Activated CD4-positive, alpha-beta T cell treated with anti-CD3 and anti-CD28 coated beads for 36 hours (primary cell): ENCODE results near the gene ULK2. TPM values are rescaled to one million over a fixed set of nuclear protein-coding genes. Genes with fewer than 3 reads are reported as not detected.
"Not testable (repeated sequence)": the region's sequence is repeated elsewhere in the genome, so short reads cannot be mapped to it uniquely, and the experiment has no call there.

ENCODE experiments used
- ATAC-seq: fragments of 200-7000 bp; cut with Tn5 transposase; one replicate; pipeline ENCODE4 v1.10.0; 2021; ENCODE audit warnings: mild to moderate bottlenecking, moderate library complexity
- CTCF ChIA-PET: fragments of 350-600 bp; sonication (Branson Sonifier 250); formaldehyde crosslinking; loops from one replicate; lab custom pipeline; 2021; ENCODE audit warnings: antibody characterized with exemption; lab: Charles Lee
- POLR2A ChIA-PET: fragments of 350-600 bp; sonication (Branson Sonifier 250); formaldehyde crosslinking; loops from one replicate; lab custom pipeline; 2021; ENCODE audit warnings: antibody characterized with exemption, inconsistent platforms; lab: Charles Lee
- DNase-seq: peaks from one replicate; pipeline ENCODE4 v3.0.0-alpha.2; 2020
- H3K27ac Mint-ChIP-seq: one replicate; pipeline ENCODE4 v1.8.0; 2021; ENCODE audit warnings: mixed read lengths
- H3K27me3 Mint-ChIP-seq: one replicate; pipeline ENCODE4 v1.8.0; 2021; ENCODE audit warnings: mixed read lengths
- H3K36me3 Mint-ChIP-seq: one replicate; pipeline ENCODE4 v1.8.0; 2021; ENCODE audit warnings: low read depth, mixed read lengths
- H3K4me1 Mint-ChIP-seq: one replicate; pipeline ENCODE4 v1.8.0; 2021; ENCODE audit warnings: mixed read lengths
- H3K4me3 Mint-ChIP-seq: one replicate; pipeline ENCODE4 v1.8.0; 2021; ENCODE audit warnings: mild to moderate bottlenecking, moderate library complexity, mixed read lengths
- H3K9me3 Mint-ChIP-seq: one replicate; pipeline ENCODE4 v1.8.0; 2021; ENCODE audit warnings: low read depth, mixed read lengths
- intact Hi-C, 2 experiments: fragments of 100-400 bp; cut with DNase I in 1 of 2; cut with micrococcal nuclease in 1 of 2; formaldehyde crosslinking; loops; one replicate each; pipeline versions ENCODE4 v1.14.2 to v1.15.1; 2022 to 2024; cut with DNase I, micrococcal nuclease
- total RNA-seq, 2 experiments: library from RNA; stranded (reverse); gene quantifications; one replicate each; pipeline ENCODE4 v1.2.3, GENCODE V29; 2021

ULK2 gene
- total RNA-seq, 2 experiments from 2014 or later = 12.9 to 13.1 TPM

GRCh38 chr17:19865021-19865420 is 2.7 kb downstream of the ULK2 start:
- H3K4me1 Mint-ChIP-seq = peaks cover 18% of the 10 kb centered on the region
- no peaks in the 10 kb centered on the region for H3K9me3 Mint-ChIP-seq
- intact Hi-C loops = loop anchor here in 1 of 2 experiments (5.0 kb wide), 1 partner anchor 112 kb away; the partner anchor contains the start of gene AKAP10
- H3K27ac Mint-ChIP-seq = no peak overlapping the region
- CTCF ChIA-PET = interaction anchor here (0.7 to 1.1 kb wide), 3 partner anchors 11 to 100 kb away, joined by 3 to 4 read pairs (median 4); no protein-coding TSS in a partner anchor
- peak overlapping the region; percentile 80 for H3K4me3 Mint-ChIP-seq
- DNase-seq (no peak), ATAC-seq (no peak)
- POLR2A ChIA-PET = no interaction called here
- H3K36me3 Mint-ChIP-seq = peaks cover 16% of the 10 kb centered on the region
- H3K27me3 Mint-ChIP-seq = no peaks in the 10 kb centered on the region

- H3K4me1 Mint-ChIP-seq, intact Hi-C loops, H3K27ac Mint-ChIP-seq, DNase-seq, H3K4me3 Mint-ChIP-seq, H3K9me3 Mint-ChIP-seq, ATAC-seq, H3K27me3 Mint-ChIP-seq: not testable (repeated sequence)
- H3K36me3 Mint-ChIP-seq = peaks cover 23% of the 10 kb centered on the region
- ChIA-PET POLR2A (interaction anchor here (0.7 kb wide), 1 partner anchor 10 kb away, joined by 3 read pairs; no protein-coding TSS in a partner anchor), CTCF (interaction anchor here (0.7 to 1.2 kb wide), 2 partner anchors 59 to 148 kb away, joined by 3 to 4 read pairs; partner anchors contain the start of gene SPECC1)
Observed at GRCh38 chr17:19860647-19861177, 7.0 kb downstream of the ULK2 start.

- POLR2A ChIA-PET = no interaction called here
Observed at GRCh38 chr17:19857640-19858039, 10.1 kb downstream of the ULK2 start.

GRCh38 chr17:19833914-19834313 is 33.8 kb downstream of the ULK2 start:
- intact Hi-C loops = no loop called here

More at GRCh38 chr17:19857640-19858039, 10.1 kb downstream of the ULK2 start:
- Mint-ChIP-seq H3K4me1 (no peaks in the 10 kb centered on the region), H3K36me3 (peaks cover 18% of the 10 kb centered on the region), H3K9me3 (no peaks in the 10 kb centered on the region), H3K4me3 (no peak overlapping the region), H3K27me3 (no peaks in the 10 kb centered on the region), H3K27ac (no peak overlapping the region)
- CTCF ChIA-PET = interaction anchor here (0.6 kb wide), 2 partner anchors 8 to 964 kb away, joined by 3 to 4 read pairs; no protein-coding TSS in a partner anchor
- ATAC-seq = no peak
- DNase-seq = no peak
- intact Hi-C loops = no loop called here

GRCh38 chr17:19830061-19830460 is 37.7 kb downstream of the ULK2 start:
- CTCF ChIA-PET = interaction anchor here (0.6 kb wide), 1 partner anchor 376 kb away, joined by 3 read pairs; no protein-coding TSS in a partner anchor
- Mint-ChIP-seq H3K27me3 (no peaks in the 10 kb centered on the region), H3K4me3 (no peak overlapping the region), H3K36me3 (peaks cover 31% of the 10 kb centered on the region), H3K9me3 (peaks cover 6% of the 10 kb centered on the region), H3K4me1 (peaks cover 7% of the 10 kb centered on the region), H3K27ac (no peak overlapping the region)
- ATAC-seq (no peak), DNase-seq (no peak)
- intact Hi-C loops = no loop called here
- POLR2A ChIA-PET = interaction anchor here (0.6 kb wide), 1 partner anchor 44 kb away, joined by 3 read pairs; no protein-coding TSS in a partner anchor

More at GRCh38 chr17:19833914-19834313, 33.8 kb downstream of the ULK2 start:
- Mint-ChIP-seq H3K4me3 (no peak overlapping the region), H3K36me3 (peaks cover 37% of the 10 kb centered on the region), H3K9me3 (peaks cover 6% of the 10 kb centered on the region), H3K27ac (no peak overlapping the region), H3K27me3 (no peaks in the 10 kb centered on the region), H3K4me1 (peaks cover 7% of the 10 kb centered on the region)
- CTCF ChIA-PET = interaction anchor here (1.0 kb wide), 1 partner anchor 22 kb away, joined by 3 read pairs; no protein-coding TSS in a partner anchor
- DNase-seq (no peak), ATAC-seq (peak; percentile 19)
- POLR2A ChIA-PET = no interaction called here

- Mint-ChIP-seq H3K27me3 (no peaks in the 10 kb centered on the region), H3K27ac (no peak overlapping the region), H3K9me3 (no peaks in the 10 kb centered on the region), H3K4me1 (no peaks in the 10 kb centered on the region), H3K36me3 (peaks cover 26% of the 10 kb centered on the region), H3K4me3 (no peak overlapping the region)
- peak; percentile 20 for DNase-seq
- ChIA-PET CTCF (interaction anchor here (1.1 kb wide), 1 partner anchor 21 kb away, joined by 3 read pairs; no protein-coding TSS in a partner anchor), POLR2A (no interaction called here)
- intact Hi-C loops = no loop called here
- no peak for ATAC-seq
Observed at GRCh38 chr17:19812407-19812806, 55.3 kb downstream of the ULK2 start.

GRCh38 chr17:19805006-19805405 is 62.7 kb downstream of the ULK2 start:
- CTCF ChIA-PET = interaction anchor here (1.5 kb wide), 1 partner anchor 9 kb away, joined by 3 read pairs; no protein-coding TSS in a partner anchor
- POLR2A ChIA-PET = no interaction called here
- intact Hi-C loops = loop anchor here in 1 of 2 experiments (10.0 kb wide), 1 partner anchor 60 kb away; the partner anchor contains the start of gene ALDH3A1
- Mint-ChIP-seq H3K4me3 (no peak overlapping the region), H3K4me1 (peaks cover 27% of the 10 kb centered on the region), H3K36me3 (peaks cover 32% of the 10 kb centered on the region), H3K27me3 (no peaks in the 10 kb centered on the region), H3K9me3 (no peaks in the 10 kb centered on the region), H3K27ac (no peak overlapping the region)
- DNase-seq (no peak), ATAC-seq (no peak)

- Mint-ChIP-seq H3K4me3 (no peak overlapping the region), H3K27ac (peak overlapping the region; percentile 5), H3K9me3 (peaks cover 9% of the 10 kb centered on the region), H3K4me1 (peaks cover 14% of the 10 kb centered on the region), H3K36me3 (peaks cover 46% of the 10 kb centered on the region), H3K27me3 (no peaks in the 10 kb centered on the region)
- DNase-seq (peak; percentile 17), ATAC-seq (peak; percentile 57)
- POLR2A ChIA-PET = no interaction called here
- CTCF ChIA-PET = no interaction called here
- intact Hi-C loops = loop anchor here in 1 of 2 experiments (10.0 kb wide), 1 partner anchor 56 kb away; the partner anchor contains the start of gene ALDH3A1
Observed at GRCh38 chr17:19800571-19800970, 67.2 kb downstream of the ULK2 start.

GRCh38 chr17:19799796-19800195 is 67.9 kb downstream of the ULK2 start:
- no peak for ATAC-seq
- Mint-ChIP-seq H3K27ac (no peak overlapping the region), H3K4me3 (no peak overlapping the region), H3K27me3 (no peaks in the 10 kb centered on the region), H3K9me3 (peaks cover 10% of the 10 kb centered on the region), H3K4me1 (peaks cover 8% of the 10 kb centered on the region), H3K36me3 (peaks cover 45% of the 10 kb centered on the region)
- intact Hi-C loops = loop anchor here in 1 of 2 experiments (10.0 kb wide), 1 partner anchor 55 kb away; the partner anchor contains the start of gene ALDH3A1
- CTCF ChIA-PET = no interaction called here
- DNase-seq = no peak
- POLR2A ChIA-PET = no interaction called here

- DNase-seq = no peak
- CTCF ChIA-PET = no interaction called here
- POLR2A ChIA-PET = no interaction called here
- Mint-ChIP-seq H3K36me3 (peaks cover 76% of the 10 kb centered on the region), H3K27me3 (no peaks in the 10 kb centered on the region), H3K4me1 (peaks cover 8% of the 10 kb centered on the region), H3K9me3 (peaks cover 17% of the 10 kb centered on the region), H3K27ac (no peak overlapping the region), H3K4me3 (no peak overlapping the region)
- ATAC-seq = no peak
- intact Hi-C loops = no loop called here
Observed at GRCh38 chr17:19796457-19796856, 71.3 kb downstream of the ULK2 start.

- ChIA-PET CTCF (no interaction called here), POLR2A (interaction anchor here (0.6 kb wide), 1 partner anchor 36 kb away, joined by 3 read pairs; no protein-coding TSS in a partner anchor)
- ATAC-seq (no peak), DNase-seq (no peak)
- Mint-ChIP-seq H3K4me1 (peaks cover 7% of the 10 kb centered on the region), H3K4me3 (no peak overlapping the region), H3K9me3 (peaks cover 13% of the 10 kb centered on the region), H3K27ac (no peak overlapping the region), H3K27me3 (no peaks in the 10 kb centered on the region), H3K36me3 (peaks cover 84% of the 10 kb centered on the region)
- intact Hi-C loops = no loop called here
Observed at GRCh38 chr17:19791918-19792550, 75.7 kb downstream of the ULK2 start.
